Smooth muscle cell (in vitro differentiated cells): ENCODE data around the gene CLEC16A. TPM values are rescaled to one million over a fixed set of nuclear protein-coding genes. Genes with fewer than 3 reads are reported as not detected.

Experiments used
- DNase-seq: peaks from one replicate; lab custom pipeline; 2025; ENCODE audit not compliant: unreplicated experiment; lab: John Stamatoyannopoulos, UW
- H2AFZ ChIP-seq: fragments of 200-600 bp; sonication (generic); 2 replicates; pipeline ENCODE4 v1.6.0; 2016; ENCODE audit warnings: antibody characterized with exemption, low read depth, mild to moderate bottlenecking
- H3F3A ChIP-seq: fragments of 200-600 bp; sonication (generic); 2 replicates; pipeline ENCODE4 v1.6.0; 2017; ENCODE audit warnings: antibody characterized with exemption, low read depth
- H3K27ac ChIP-seq: fragments of 200-600 bp; sonication (generic); 2 replicates; pipeline ENCODE4 v1.5.1; 2016; ENCODE audit warnings: low read depth, mild to moderate bottlenecking
- H3K27me3 ChIP-seq: fragments of 200-600 bp; sonication (generic); 2 replicates; pipeline ENCODE4 v1.6.1; 2016; ENCODE audit warnings: low read depth, mild to moderate bottlenecking
- H3K36me3 ChIP-seq: fragments of 200-600 bp; sonication (generic); 2 replicates; pipeline ENCODE4 v1.5.1; 2016; ENCODE audit warnings: low read depth
- H3K4me1 ChIP-seq: fragments of 200-600 bp; sonication (generic); 2 replicates; pipeline ENCODE4 v1.5.1; 2016; ENCODE audit warnings: low read depth
- H3K4me2 ChIP-seq: fragments of 200-600 bp; sonication (generic); 2 replicates; pipeline ENCODE4 v1.6.0; 2016; ENCODE audit warnings: mild to moderate bottlenecking
- H3K4me3 ChIP-seq: fragments of 200-600 bp; sonication (generic); 2 replicates; pipeline ENCODE4 v1.5.1; 2016; ENCODE audit warnings: mild to moderate bottlenecking
- H3K79me2 ChIP-seq: fragments of 200-600 bp; sonication (generic); 2 replicates; pipeline ENCODE4 v1.6.0; 2016; ENCODE audit warnings: low read depth, mild to moderate bottlenecking
- H3K9ac ChIP-seq: fragments of 200-600 bp; sonication (generic); 2 replicates; pipeline ENCODE4 v1.6.0; 2016; ENCODE audit warnings: low read depth
- H3K9me3 ChIP-seq: fragments of 200-600 bp; sonication (generic); replicated peaks from 2 replicates; pipeline ENCODE4 v1.5.1; 2016; ENCODE audit warnings: low read depth
- H4K20me1 ChIP-seq: fragments of 200-600 bp; sonication (generic); 2 replicates; pipeline ENCODE4 v1.6.0; 2016; ENCODE audit warnings: low read depth
- CTCF ChIP-seq: fragments of 200-600 bp; sonication (generic); IDR thresholded peaks from 2 replicates; pipeline ENCODE4 v1.5.1; 2017; ENCODE audit warnings: borderline replicate concordance, mild to moderate bottlenecking, antibody characterized with exemption; ENCODE audit not compliant: insufficient read depth, poor library complexity, severe bottlenecking
- whole genome bisulfite sequencing: methylation state at CpG from one replicate; pipeline ENCODE4 v1.1.7; 2016; ENCODE audit warnings: low lambda C conversion rate; 5-methylcytosine and 5-hydroxymethylcytosine counted together
- polyA plus RNA-seq: library from polyadenylated mRNA; unstranded; fragments of >200 nt; fragmentation: Nextera tagmentation; extraction: Ambion mirVana; gene quantifications from 2 replicates; pipeline ENCODE4 v1.2.1, GENCODE V29; 2016
- total RNA-seq: library from RNA; depleted of rRNA; stranded (reverse); fragments of >200 nt; gene quantifications from 2 replicates; pipeline ENCODE4 v1.2.3, GENCODE V29; 2014

Gene CLEC16A
- total and polyA plus RNA-seq, 2 experiments from 2014 or later, result 12.6 to 16.2 TPM

DNA sequence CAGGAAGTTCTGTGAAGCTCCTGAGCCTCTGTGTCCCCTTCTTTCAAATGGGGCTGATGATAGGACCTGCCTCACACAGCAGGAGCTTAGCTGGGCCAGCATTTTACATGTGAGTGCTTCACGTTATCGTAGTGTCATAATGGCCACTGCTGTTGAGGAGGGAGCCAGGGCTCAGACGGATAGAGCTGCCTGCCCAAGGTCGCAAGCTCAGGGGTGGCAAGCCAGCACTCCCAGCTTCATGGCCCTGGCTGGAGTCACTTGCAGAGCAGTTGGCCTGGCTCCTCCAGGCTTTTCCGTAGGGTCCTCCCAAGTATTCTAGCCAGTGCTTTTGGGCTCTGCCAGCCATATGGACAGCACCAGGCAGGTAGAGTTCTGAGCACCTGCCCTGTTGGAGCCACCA is 196.5 kb downstream of the CLEC16A start:
- no peak overlapping the region for H3K27ac ChIP-seq
- no peak for TF ChIP-seq CTCF
- H2AFZ ChIP-seq, result no peak overlapping the region
- no peak for DNase-seq
- peaks cover 12% of the 10 kb centered on the region for H3K4me1 ChIP-seq
- H4K20me1 ChIP-seq, result peaks cover 7% of the 10 kb centered on the region
- no peaks in the 10 kb centered on the region for H3K9me3 ChIP-seq
- H3K27me3 ChIP-seq, result no peaks in the 10 kb centered on the region
- WGBS, result 85% methylated on average over 5 of the region's 5 CpGs
- no peaks in the 10 kb centered on the region for H3K79me2 ChIP-seq
- no peak overlapping the region for H3K4me2 ChIP-seq
- H3K9ac ChIP-seq, result no peak overlapping the region
- H3K4me3 ChIP-seq, result no peak overlapping the region
- no peaks in the 10 kb centered on the region for H3F3A ChIP-seq
- no peaks in the 10 kb centered on the region for H3K36me3 ChIP-seq

DNA sequence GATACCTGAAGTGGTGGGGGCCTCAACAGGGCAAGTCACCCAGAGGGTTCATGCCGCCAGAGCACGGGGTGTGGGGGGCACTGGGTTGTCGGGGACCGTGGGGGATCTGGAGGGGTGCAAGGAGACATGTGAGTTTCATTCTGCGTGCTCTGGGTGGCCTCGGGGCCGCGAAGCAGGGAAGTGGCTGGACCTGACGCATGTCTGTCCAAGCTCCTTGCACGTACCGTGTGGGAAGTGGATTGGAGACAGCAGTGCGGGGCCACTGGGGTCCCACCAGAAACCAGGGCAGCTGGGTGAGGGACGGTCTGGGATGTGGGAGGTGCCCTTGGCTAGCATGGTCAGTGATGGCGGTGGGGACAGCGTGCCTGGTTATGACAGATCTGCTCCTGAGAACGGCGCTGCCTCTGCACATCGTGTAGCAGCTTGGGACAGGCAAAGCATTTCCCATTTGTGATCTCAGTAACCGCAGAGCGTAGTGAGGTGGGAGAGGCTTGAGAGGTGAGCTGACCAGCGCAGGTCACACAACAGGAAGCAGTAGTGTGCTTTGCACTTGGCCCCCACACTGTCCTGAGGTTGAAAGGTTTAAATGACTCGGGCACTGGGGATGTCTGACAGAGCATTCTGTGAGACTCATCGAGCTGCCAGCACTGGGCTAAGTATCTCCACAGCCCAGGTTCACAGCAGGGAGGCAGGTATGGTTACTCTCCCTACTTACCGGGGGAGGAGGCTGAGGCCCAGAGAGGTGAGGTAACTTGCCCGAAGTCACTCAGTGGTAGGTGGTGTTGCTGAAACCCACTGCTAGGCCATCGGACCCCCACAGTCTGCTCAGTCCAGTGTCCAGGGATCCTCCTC is 197.3 kb downstream of the CLEC16A start:
- Histone ChIP-seq H3K9me3 (no peaks in the 10 kb centered on the region), H3K79me2 (no peaks in the 10 kb centered on the region), H3K4me3 (no peak overlapping the region), H3K36me3 (no peaks in the 10 kb centered on the region), H3K27me3 (no peaks in the 10 kb centered on the region), H2AFZ (no peak overlapping the region), H3K9ac (no peak overlapping the region), H3F3A (no peaks in the 10 kb centered on the region), H3K27ac (no peak overlapping the region), H4K20me1 (peaks cover 7% of the 10 kb centered on the region), H3K4me2 (no peak overlapping the region), H3K4me1 (peaks cover 12% of the 10 kb centered on the region)
- no peak for DNase-seq
- no peak for TF ChIP-seq CTCF
- 97% methylated on average over 26 of the region's 26 CpGs for WGBS

- H3K27ac ChIP-seq, result no peak overlapping the region
- H3K4me3 ChIP-seq, result no peak overlapping the region
- peaks cover 12% of the 10 kb centered on the region for H3K4me1 ChIP-seq
- H3K9me3 ChIP-seq, result no peaks in the 10 kb centered on the region
- H4K20me1 ChIP-seq, result peaks cover 7% of the 10 kb centered on the region
- no peak overlapping the region for H3K4me2 ChIP-seq
- H3K27me3 ChIP-seq, result no peaks in the 10 kb centered on the region
- H2AFZ ChIP-seq, result no peak overlapping the region
- H3K79me2 ChIP-seq, result no peaks in the 10 kb centered on the region
- no peaks in the 10 kb centered on the region for H3K36me3 ChIP-seq
- no peaks in the 10 kb centered on the region for H3F3A ChIP-seq
- no peak for DNase-seq
- no peak for TF ChIP-seq CTCF
- 99% methylated on average over 7 of the region's 7 CpGs for WGBS
- no peak overlapping the region for H3K9ac ChIP-seq
These were observed 197.9 kb downstream of the CLEC16A start for GRCh38 chr16:11142261-11142630.

GRCh38 chr16:11142951-11143350 is 198.6 kb downstream of the CLEC16A start:
- Histone ChIP-seq H3K4me2 (no peak overlapping the region), H3F3A (no peaks in the 10 kb centered on the region), H2AFZ (no peak overlapping the region), H3K79me2 (no peaks in the 10 kb centered on the region), H3K4me1 (peaks cover 12% of the 10 kb centered on the region), H3K27me3 (no peaks in the 10 kb centered on the region), H3K9ac (no peak overlapping the region), H4K20me1 (peaks cover 7% of the 10 kb centered on the region), H3K9me3 (no peaks in the 10 kb centered on the region), H3K4me3 (no peak overlapping the region), H3K27ac (no peak overlapping the region), H3K36me3 (no peaks in the 10 kb centered on the region)
- WGBS, result 96% methylated on average over 7 of the region's 7 CpGs
- DNase-seq, result no peak
- no peak for TF ChIP-seq CTCF
